ENCODE measurements around the gene INPP5F.
"Not testable (repeated sequence)": the region's sequence is repeated elsewhere in the genome, so short reads cannot be mapped to it uniquely, and the experiment has no call there.

The INPP5F gene

GRCh38 chr10:119826771-119827170 is 100.9 kb downstream of the INPP5F start:
- DNase-seq, result no peak

GRCh38 chr10:119827430-119827829 is 101.6 kb downstream of the INPP5F start:
- DNase-seq, result no peak

GRCh38 chr10:119829429-119829828 is 103.6 kb downstream of the INPP5F start:
- DNase-seq, result no peak

GRCh38 chr10:119830851-119831250 is 105.0 kb downstream of the INPP5F start:
- DNase-seq, result no peak

GRCh38 chr10:119831656-119832055 is 105.8 kb downstream of the INPP5F start:
- DNase-seq, result no peak

- DNase-seq, result no peak
These were observed 107.1 kb downstream of the INPP5F start for GRCh38 chr10:119832951-119833350.

GRCh38 chr10:119834188-119834587 is 108.3 kb downstream of the INPP5F start:
- DNase-seq, result no peak

- DNase-seq, result no peak
These were observed 119.8 kb downstream of the INPP5F start for GRCh38 chr10:119845656-119846055.

GRCh38 chr10:119849031-119849789 is 123.4 kb downstream of the INPP5F start:
- DNase-seq, result no peak

- DNase-seq, result no peak
These were observed 124.1 kb downstream of the INPP5F start for GRCh38 chr10:119849944-119850343.

- DNase-seq, result no peak
These were observed 126.4 kb downstream of the INPP5F start for GRCh38 chr10:119852277-119852676.

GRCh38 chr10:119852822-119853221 is 127.0 kb downstream of the INPP5F start:
- no peak for DNase-seq

- no peak for DNase-seq
These were observed 127.7 kb downstream of the INPP5F start for GRCh38 chr10:119853574-119853973.

- no peak for DNase-seq
These were observed 132.2 kb downstream of the INPP5F start for GRCh38 chr10:119858063-119858462.

GRCh38 chr10:119859420-119860258 is 133.8 kb downstream of the INPP5F start:
- DNase-seq, result no peak

- no peak for DNase-seq
These were observed 135.2 kb downstream of the INPP5F start for GRCh38 chr10:119860866-119861607.

GRCh38 chr10:119862524-119862923 is 136.7 kb downstream of the INPP5F start:
- DNase-seq, result no peak

GRCh38 chr10:119863951-119864565 is 138.2 kb downstream of the INPP5F start:
- no peak for DNase-seq

GRCh38 chr10:119865699-119866240 is 139.9 kb downstream of the INPP5F start:
- DNase-seq, result no peak

- DNase-seq, result no peak
These were observed 141.5 kb downstream of the INPP5F start for GRCh38 chr10:119867317-119867716.

- not testable (repeated sequence) for DNase-seq
These were observed 143.5 kb downstream of the INPP5F start for GRCh38 chr10:119869398-119869797.

GRCh38 chr10:119871881-119872609 is 146.2 kb downstream of the INPP5F start:
- no peak for DNase-seq

Measured in 8988T (cell line).